ENCODE results near the gene RET. TPM values are rescaled to one million over a fixed set of nuclear protein-coding genes. Genes with fewer than 3 reads are reported as not detected.

RET gene
- total and polyA plus RNA-seq, 2 of the 8 experiments (the other 6 are each of a cell fraction or from before 2014, with no cell fraction given) = 6.7 to 8.4 TPM

DNA sequence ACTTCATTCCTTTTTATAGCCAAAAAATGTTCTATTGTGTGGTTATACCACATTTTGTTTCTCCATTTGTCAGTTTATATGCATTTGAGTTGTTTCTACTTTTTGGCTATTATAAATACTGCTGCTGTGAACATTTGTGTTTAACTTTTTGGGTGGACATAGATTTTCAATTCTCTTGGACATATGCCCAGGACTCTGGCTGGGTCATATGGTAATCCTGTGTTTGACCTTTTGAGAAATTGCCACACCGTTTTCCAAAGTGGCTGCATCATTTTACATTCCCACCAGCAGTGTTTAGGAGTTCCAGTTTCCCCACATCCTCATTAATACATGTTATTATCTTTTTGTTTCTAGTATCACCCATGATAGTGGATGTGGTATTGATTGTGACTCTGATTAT is 100.7 kb downstream of the RET start:
- Histone ChIP-seq H3K27me3 (replicated peaks in 1 of 4; ENCODE audit: control insufficient read depth in 3 of 4, extremely low read depth in 1 of 4, insufficient read depth in 3 of 4, low read length in 3 of 4) (no peaks in the 10 kb centered on the region), H3K79me2 (ENCODE audit: control insufficient read depth in 1 of 2, insufficient read depth in 2 of 2, low read length in 2 of 2) (no peaks in the 10 kb centered on the region), H2BK12ac (ENCODE audit: low read depth, low read length) (no peak overlapping the region), H2BK5ac (ENCODE audit: low read depth, low read length) (no peak overlapping the region), H3K36me3 (ENCODE audit: control insufficient read depth in 2 of 4, insufficient read depth in 4 of 4, low read length in 3 of 4) (peaks cover 0 to 2% (median 0%) of the 10 kb centered on the region in 4 experiments; a peak in 2 of 8 replicates), H2AFZ (ENCODE audit: low read length) (no peak overlapping the region), H2BK120ac (replicated peaks; ENCODE audit: low read depth, low read length) (no peak overlapping the region), H3K14ac (ENCODE audit: insufficient read length) (no peak overlapping the region), H3K27ac (ENCODE audit: low read depth, low read length) (no peak overlapping the region), H3K18ac (ENCODE audit: extremely low read depth, low read length) (no peak overlapping the region), H2BK15ac (ENCODE audit: low read length) (no peak overlapping the region), H3K4me1 (replicated peaks in 1 of 4; ENCODE audit: control insufficient read depth in 3 of 4, insufficient read depth in 4 of 4, low read length in 3 of 4) (no peaks in the 10 kb centered on the region), H3K79me1 (ENCODE audit: low read depth, low read length) (no peaks in the 10 kb centered on the region), H3K4me2 (ENCODE audit: insufficient read depth in 1 of 2, low read depth in 2 of 2, low read length in 2 of 2) (no peak overlapping the region), H3K4ac (replicated peaks; ENCODE audit: insufficient read length, low read depth, low read length) (no peak overlapping the region), H3K4me3 (ENCODE audit: extremely low read depth in 1 of 4, insufficient read depth in 2 of 4, low read depth in 3 of 4, low read length in 4 of 4) (no peak overlapping the region), H4K8ac (ENCODE audit: extremely low read depth, insufficient read depth, low read length) (no peak overlapping the region), H3K9me3 (ENCODE audit: insufficient read depth in 2 of 2, low read depth in 1 of 2, low read length in 1 of 2) (no peaks in the 10 kb centered on the region), H3K56ac (replicated peaks; ENCODE audit: insufficient read length, low read depth, low read length) (no peak overlapping the region), H3K9ac (replicated peaks in 1 of 4; ENCODE audit: extremely low read depth in 1 of 4, low read depth in 3 of 4, low read length in 3 of 4) (no peak overlapping the region), H4K5ac (ENCODE audit: insufficient read length, low read depth, low read length) (no peak overlapping the region), H3K23me2 (ENCODE audit: low read depth, low read length) (no peaks in the 10 kb centered on the region; the same call in 1 of the 2 replicates), H3K23ac (ENCODE audit: insufficient read length) (no peak overlapping the region), H2AK5ac (ENCODE audit: low read depth, low read length) (no peak overlapping the region), H2BK20ac (ENCODE audit: low read length) (no peak overlapping the region), H4K20me1 (replicated peaks in 1 of 2; ENCODE audit: control insufficient read depth in 1 of 2, insufficient read depth in 2 of 2, low read length in 2 of 2) (peaks cover 0 to 5% of the 10 kb centered on the region in 2 experiments), H4K91ac (replicated peaks; ENCODE audit: insufficient read length, low read length) (no peak overlapping the region)
- 92% methylated on average over 1 of the region's 1 CpG; no CpG with 5 or more reads in 1 of the 2 experiments for WGBS, 2 experiments (ENCODE audit: extremely low coverage in 1 of 2, insufficient coverage in 1 of 2, insufficient read length in 1 of 2, insufficient replicate concordance in 2 of 2, low coverage in 1 of 2, low lambda C conversion rate in 2 of 2, missing lambda C conversion rate in 1 of 2)
- FAIRE-seq (no peak), DNase-seq (ENCODE audit: low read depth in 1 of 2, low spot score in 2 of 2) (no peak)
- POLR2A ChIA-PET (ENCODE audit: partially characterized antibody) = no interaction called here
- CTCF ChIA-PET (ENCODE audit: partially characterized antibody) = no interaction called here
- TF ChIP-seq CHD2 (IDR thresholded peaks at IDR 0.05; ENCODE audit: low read length) (no peak), CREB1 (IDR thresholded peaks at IDR 0.05) (no peak), SP2 (IDR thresholded peaks at IDR 0.05; ENCODE audit: low read length) (no peak), KDM1A (IDR thresholded peaks at IDR 0.05; ENCODE audit: borderline replicate concordance, low read length) (no peak), SRF (IDR thresholded peaks at IDR 0.05; ENCODE audit: low read depth, low read length) (no peak), POLR2AphosphoS5 (IDR thresholded peaks at IDR 0.05; ENCODE audit: low read depth, low read length) (no peak), KDM4A (IDR thresholded peaks at IDR 0.05; ENCODE audit: low read depth, low read length, severe bottlenecking) (no peak), POU5F1 (IDR thresholded peaks at IDR 0.05; ENCODE audit: low read depth, low read length) (no peak), MAFK (IDR thresholded peaks at IDR 0.05; ENCODE audit: low read depth, low read length) (no peak), BCL11A (IDR thresholded peaks at IDR 0.05; ENCODE audit: low read depth in 2 of 2, low read length in 2 of 2) (no peak), NANOG (IDR thresholded peaks at IDR 0.05; ENCODE audit: insufficient read depth, low read depth, low read length, poor library complexity, severe bottlenecking) (no peak)

All from H1 (cell line).